Mononuclear cell (primary cell): ENCODE results near the gene PDZD7. TPM values are rescaled to one million over a fixed set of nuclear protein-coding genes. Genes with fewer than 3 reads are reported as not detected.

ENCODE experiments used
- H3K27me3 ChIP-seq: 2 replicates; pipeline ENCODE4 v1.6.0; 2011; ENCODE audit warnings: low read length, control low read depth; ENCODE audit not compliant: insufficient read depth
- H3K4me1 ChIP-seq: 2 replicates; pipeline ENCODE4 v1.5.1; 2011; ENCODE audit warnings: mild to moderate bottlenecking, low read length, control low read depth; ENCODE audit not compliant: insufficient read depth
- H3K4me3 ChIP-seq: 2 replicates; pipeline ENCODE4 v1.5.1; 2011; ENCODE audit warnings: mild to moderate bottlenecking, low read length, moderate library complexity
- H3K9me3 ChIP-seq: 2 replicates; pipeline ENCODE4 v1.5.1; 2011; ENCODE audit warnings: low read depth, mild to moderate bottlenecking, control low read depth, low read length
- total RNA-seq: library from RNA; depleted of rRNA; stranded (reverse); fragments of >200 nt; gene quantifications from one replicate; pipeline ENCODE4 v1.2.3, GENCODE V29; 2012

PDZD7 gene
- total RNA-seq, 1 donor, result 0.21 TPM

GRCh38 chr10:101021239-101021638, 9.7 kb downstream of the PDZD7 start:
- peaks cover 17% of the 10 kb centered on the region for H3K4me1 ChIP-seq
- no peak overlapping the region for H3K4me3 ChIP-seq
- H3K27me3 ChIP-seq, result peaks cover 17% of the 10 kb centered on the region
- H3K9me3 ChIP-seq, result no peaks in the 10 kb centered on the region

GRCh38 chr10:101020427-101021075, 10.4 kb downstream of the PDZD7 start:
- Histone ChIP-seq H3K4me1 (peaks cover 17% of the 10 kb centered on the region), H3K4me3 (no peak overlapping the region), H3K27me3 (peaks cover 17% of the 10 kb centered on the region)

GRCh38 chr10:101019440-101019703, 11.6 kb downstream of the PDZD7 start:
- Histone ChIP-seq H3K4me3 (no peak overlapping the region), H3K9me3 (no peaks in the 10 kb centered on the region), H3K27me3 (peaks cover 17% of the 10 kb centered on the region), H3K4me1 (peaks cover 17% of the 10 kb centered on the region)

More at GRCh38 chr10:101020427-101021075, 10.4 kb downstream of the PDZD7 start:
- H3K9me3 ChIP-seq, result no peaks in the 10 kb centered on the region

GRCh38 chr10:101018600-101019439, 12.1 kb downstream of the PDZD7 start:
- Histone ChIP-seq H3K9me3 (no peaks in the 10 kb centered on the region), H3K4me3 (no peak overlapping the region), H3K27me3 (peaks cover 17% of the 10 kb centered on the region), H3K4me1 (peaks cover 17% of the 10 kb centered on the region)

- Histone ChIP-seq H3K4me3 (no peak overlapping the region), H3K27me3 (peaks cover 17% of the 10 kb centered on the region), H3K9me3 (no peaks in the 10 kb centered on the region), H3K4me1 (peaks cover 19% of the 10 kb centered on the region)
These were observed 12.8 kb downstream of the PDZD7 start for GRCh38 chr10:101018118-101018599.

GRCh38 chr10:101016814-101017213, 14.1 kb downstream of the PDZD7 start:
- peaks cover 17% of the 10 kb centered on the region for H3K27me3 ChIP-seq
- no peak overlapping the region for H3K4me3 ChIP-seq
- H3K4me1 ChIP-seq, result peaks cover 20% of the 10 kb centered on the region
- H3K9me3 ChIP-seq, result no peaks in the 10 kb centered on the region

GRCh38 chr10:101015582-101015973, 15.4 kb downstream of the PDZD7 start:
- H3K4me3 ChIP-seq, result no peak overlapping the region
- peaks cover 20% of the 10 kb centered on the region for H3K4me1 ChIP-seq
- peaks cover 17% of the 10 kb centered on the region for H3K27me3 ChIP-seq
- H3K9me3 ChIP-seq, result no peaks in the 10 kb centered on the region

GRCh38 chr10:101014966-101015581, 15.9 kb downstream of the PDZD7 start:
- Histone ChIP-seq H3K4me3 (no peak overlapping the region), H3K27me3 (peaks cover 17% of the 10 kb centered on the region), H3K9me3 (no peaks in the 10 kb centered on the region), H3K4me1 (peaks cover 20% of the 10 kb centered on the region)

GRCh38 chr10:101014230-101014884, 16.6 kb downstream of the PDZD7 start:
- H3K4me1 ChIP-seq, result peaks cover 19% of the 10 kb centered on the region
- H3K27me3 ChIP-seq, result peaks cover 17% of the 10 kb centered on the region
- no peak overlapping the region for H3K4me3 ChIP-seq
- no peaks in the 10 kb centered on the region for H3K9me3 ChIP-seq

GRCh38 chr10:101013365-101013825, 17.5 kb downstream of the PDZD7 start:
- Histone ChIP-seq H3K27me3 (peaks cover 11% of the 10 kb centered on the region), H3K4me1 (peaks cover 10% of the 10 kb centered on the region), H3K9me3 (no peaks in the 10 kb centered on the region), H3K4me3 (no peak overlapping the region)

GRCh38 chr10:101012525-101013364, 18.2 kb downstream of the PDZD7 start:
- Histone ChIP-seq H3K27me3 (peaks cover 6% of the 10 kb centered on the region), H3K4me1 (peaks cover 4% of the 10 kb centered on the region), H3K9me3 (no peaks in the 10 kb centered on the region), H3K4me3 (no peak overlapping the region)

- peaks cover 4% of the 10 kb centered on the region for H3K4me1 ChIP-seq
- H3K27me3 ChIP-seq, result peaks cover 2% of the 10 kb centered on the region
- H3K4me3 ChIP-seq, result no peak overlapping the region
- H3K9me3 ChIP-seq, result no peaks in the 10 kb centered on the region
These were observed 19.2 kb downstream of the PDZD7 start for GRCh38 chr10:101011517-101012423.

- Histone ChIP-seq H3K27me3 (no peaks in the 10 kb centered on the region), H3K4me1 (peaks cover 4% of the 10 kb centered on the region), H3K4me3 (no peak overlapping the region), H3K9me3 (no peaks in the 10 kb centered on the region)
These were observed 20.6 kb downstream of the PDZD7 start for GRCh38 chr10:101010329-101010728.
